Vagina (tissue), 2 donors: ENCODE results near the gene CUBN. TPM values are rescaled to one million over a fixed set of nuclear protein-coding genes. Genes with fewer than 3 reads are reported as not detected.
A peak's percentile ranks its signal among the peaks of the same experiment; 100 is the strongest.

Source experiments
- DNase-seq, 2 donors: peaks; one replicate each; pipeline ENCODE4 v3.0.0-alpha.2; 2017; ENCODE audit errors: extremely low spot score in 2 of 2
- H3K27ac ChIP-seq: fragments of 200-600 bp; sonication (generic); one replicate; pipeline ENCODE4 v1.5.1; 2019
- H3K27me3 ChIP-seq: fragments of 200-600 bp; sonication (generic); one replicate; pipeline ENCODE4 v1.5.1; 2019
- H3K36me3 ChIP-seq, 2 donors: fragments of 200-600 bp; sonication (generic); one replicate each; pipeline ENCODE4 v1.5.1; 2017 to 2019
- H3K4me1 ChIP-seq: fragments of 200-600 bp; sonication (generic); one replicate; pipeline ENCODE4 v1.5.1; 2019
- H3K4me3 ChIP-seq, 2 donors: fragments of 200-600 bp; sonication (generic); 1 replicate in 1 of 2; 2 replicates in 1 of 2; pipeline ENCODE4 v1.5.1; 2016 to 2019
- H3K9me3 ChIP-seq: fragments of 200-600 bp; sonication (generic); one replicate; pipeline ENCODE4 v1.5.1; 2019
- POLR2A ChIP-seq, 2 donors: fragments of 450-650 bp; IDR thresholded peaks; one replicate each; pipeline ENCODE4 v1.6.1; 2017; ENCODE audit warnings: antibody characterized with exemption in 2 of 2, mild to moderate bottlenecking in 2 of 2, moderate library complexity in 2 of 2
- POLR2AphosphoS5 ChIP-seq, 2 donors: sonication (generic); formaldehyde crosslinking; IDR thresholded peaks; one replicate each; pipeline ENCODE4 v1.9.0; 2017; ENCODE audit warnings: antibody characterized with exemption in 2 of 2, mild to moderate bottlenecking in 2 of 2, low read depth in 1 of 2; ENCODE audit not compliant: insufficient read depth in 1 of 2
- intact Hi-C: fragments of 100-400 bp; cut with DNase I; formaldehyde crosslinking; loops from one replicate; pipeline ENCODE4 v1.15.1; 2023
- total RNA-seq: library from RNA; depleted of rRNA; stranded (reverse); fragments of >200 nt; gene quantifications from one replicate; pipeline ENCODE4 v1.2.3, GENCODE V29; 2016
- TF ChIP-seq, protein P1 (sequence below), 3 experiments: fragments of 450-650 bp in 2 of 3; fragments of 200-600 bp in 1 of 3; sonication (generic) in 1 of 3; IDR thresholded peaks; one replicate each; pipeline ENCODE4 v1.5.1; 2017 to 2019; ENCODE audit warnings: antibody characterized with exemption in 3 of 3, mild to moderate bottlenecking in 2 of 3, moderate library complexity in 2 of 3

The CUBN gene
- total RNA-seq, 1 donor from 2014 or later, result 4.4 TPM

DNA sequence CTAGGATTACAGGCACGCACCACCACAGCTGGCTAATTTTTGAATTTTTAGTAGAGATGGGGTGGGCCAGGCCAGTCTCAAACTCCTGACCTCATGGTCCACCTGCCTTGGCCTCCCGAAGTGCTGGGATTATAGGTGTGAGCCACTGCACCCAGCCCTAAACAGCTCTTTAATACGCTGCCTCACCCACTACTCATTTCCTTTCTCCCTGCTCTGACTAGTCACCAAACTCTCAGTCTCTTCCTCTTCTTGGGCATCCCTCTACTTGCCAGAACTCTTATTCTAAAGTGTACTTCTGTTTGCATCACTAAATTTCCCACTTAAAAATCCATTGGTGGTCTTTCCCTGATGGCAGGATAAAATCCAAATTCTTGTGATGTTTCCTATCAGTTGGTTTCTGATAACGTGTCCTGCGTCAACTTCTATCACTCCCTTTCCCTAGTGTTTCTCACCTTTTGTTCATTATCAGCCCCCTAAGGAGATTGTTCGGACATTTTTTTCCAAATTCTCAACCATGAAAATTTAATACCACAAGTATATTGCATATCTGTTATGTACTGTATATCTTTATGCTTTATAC is 124.7 kb downstream of the CUBN start:
- Histone ChIP-seq H3K4me1 (peaks cover 24% of the 10 kb centered on the region), H3K36me3 (no peaks in the 10 kb centered on the region), H3K27ac (no peak overlapping the region), H3K27me3 (no peaks in the 10 kb centered on the region), H3K4me3 (no peak overlapping the region), H3K9me3 (no peaks in the 10 kb centered on the region)
- no peak for DNase-seq
- intact Hi-C loops, result loop anchor here (5.0 kb wide), 1 partner anchor 227 kb away; no protein-coding TSS in a partner anchor
- TF ChIP-seq POLR2AphosphoS5 (IDR thresholded peaks at IDR 0.05; ENCODE audit: insufficient read depth in 1 of 2, low read depth in 1 of 2), result no peak
- TF ChIP-seq POLR2A (IDR thresholded peaks at IDR 0.05), result no peak
- TF ChIP-seq, protein P1, sequence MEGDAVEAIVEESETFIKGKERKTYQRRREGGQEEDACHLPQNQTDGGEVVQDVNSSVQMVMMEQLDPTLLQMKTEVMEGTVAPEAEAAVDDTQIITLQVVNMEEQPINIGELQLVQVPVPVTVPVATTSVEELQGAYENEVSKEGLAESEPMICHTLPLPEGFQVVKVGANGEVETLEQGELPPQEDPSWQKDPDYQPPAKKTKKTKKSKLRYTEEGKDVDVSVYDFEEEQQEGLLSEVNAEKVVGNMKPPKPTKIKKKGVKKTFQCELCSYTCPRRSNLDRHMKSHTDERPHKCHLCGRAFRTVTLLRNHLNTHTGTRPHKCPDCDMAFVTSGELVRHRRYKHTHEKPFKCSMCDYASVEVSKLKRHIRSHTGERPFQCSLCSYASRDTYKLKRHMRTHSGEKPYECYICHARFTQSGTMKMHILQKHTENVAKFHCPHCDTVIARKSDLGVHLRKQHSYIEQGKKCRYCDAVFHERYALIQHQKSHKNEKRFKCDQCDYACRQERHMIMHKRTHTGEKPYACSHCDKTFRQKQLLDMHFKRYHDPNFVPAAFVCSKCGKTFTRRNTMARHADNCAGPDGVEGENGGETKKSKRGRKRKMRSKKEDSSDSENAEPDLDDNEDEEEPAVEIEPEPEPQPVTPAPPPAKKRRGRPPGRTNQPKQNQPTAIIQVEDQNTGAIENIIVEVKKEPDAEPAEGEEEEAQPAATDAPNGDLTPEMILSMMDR (IDR thresholded peaks at IDR 0.05), result no peak

DNA sequence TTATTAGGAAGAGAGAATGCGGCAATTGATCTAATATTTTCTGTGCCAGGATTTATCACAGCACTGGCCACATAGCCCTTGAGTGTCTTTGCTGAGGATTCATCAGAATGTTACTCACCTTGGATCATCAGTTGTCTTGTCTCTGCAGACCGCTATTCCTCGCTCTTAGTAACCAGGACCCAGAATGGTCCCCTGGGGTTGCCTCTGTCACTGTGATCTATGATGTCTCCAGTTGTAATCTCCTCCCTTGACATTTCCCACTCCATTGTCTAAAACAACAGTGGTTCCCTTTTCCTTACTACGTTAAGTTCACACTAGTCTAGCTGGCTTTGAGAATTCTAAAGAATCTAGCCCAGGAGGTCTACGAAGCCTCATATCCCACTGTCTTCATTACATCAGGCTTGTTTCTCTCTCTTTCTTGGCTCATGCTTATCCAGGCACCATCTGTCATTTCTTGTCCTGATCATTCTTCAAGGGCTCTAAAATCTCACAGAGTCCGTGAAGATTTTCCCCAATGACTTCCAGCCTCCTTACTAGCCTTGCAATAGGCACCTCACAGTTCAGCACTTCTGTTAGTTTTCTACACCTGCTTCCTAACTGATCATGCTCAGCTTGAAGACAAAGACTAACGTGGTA is 125.8 kb downstream of the CUBN start:
- Histone ChIP-seq H3K27me3 (no peaks in the 10 kb centered on the region), H3K9me3 (no peaks in the 10 kb centered on the region), H3K27ac (peak overlapping the region; percentile 69), H3K4me1 (peaks cover 17% of the 10 kb centered on the region), H3K4me3 (no peak overlapping the region), H3K36me3 (no peaks in the 10 kb centered on the region)
- no peak for DNase-seq
- intact Hi-C loops, result loop anchor here (5.0 kb wide), 1 partner anchor 229 kb away; no protein-coding TSS in a partner anchor
- TF ChIP-seq, protein P1 (IDR thresholded peaks at IDR 0.05), result no peak
- TF ChIP-seq POLR2A (IDR thresholded peaks at IDR 0.05), result no peak
- no peak for TF ChIP-seq POLR2AphosphoS5 (IDR thresholded peaks at IDR 0.05; ENCODE audit: insufficient read depth in 1 of 2, low read depth in 1 of 2)

DNA sequence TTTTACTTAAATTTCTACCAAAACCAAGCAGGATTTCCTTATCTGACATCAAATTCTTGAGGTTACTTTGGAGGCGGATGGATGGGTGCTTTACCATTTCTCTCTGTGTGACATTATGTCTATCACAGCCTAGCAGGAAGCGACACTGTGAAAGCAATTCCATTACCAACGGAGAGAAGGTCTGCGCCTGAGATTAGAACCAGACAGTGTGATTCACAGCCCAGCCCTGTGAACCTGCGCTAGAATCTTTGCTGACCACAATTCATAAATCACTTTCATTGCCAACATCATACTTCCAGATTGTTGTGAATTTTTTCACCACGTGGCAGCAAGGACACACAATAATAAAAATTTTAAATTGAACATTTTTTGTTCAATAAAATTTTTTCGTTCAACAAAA is 126.5 kb downstream of the CUBN start:
- Histone ChIP-seq H3K27ac (peak overlapping the region; percentile 69), H3K36me3 (no peaks in the 10 kb centered on the region), H3K4me3 (no peak overlapping the region), H3K27me3 (no peaks in the 10 kb centered on the region), H3K9me3 (no peaks in the 10 kb centered on the region), H3K4me1 (peaks cover 17% of the 10 kb centered on the region)
- TF ChIP-seq, protein P1 (IDR thresholded peaks at IDR 0.05), result no peak
- no peak for TF ChIP-seq POLR2A (IDR thresholded peaks at IDR 0.05)
- DNase-seq, result no peak
- intact Hi-C loops, result loop anchor here (5.0 kb wide), 1 partner anchor 229 kb away; no protein-coding TSS in a partner anchor

DNA sequence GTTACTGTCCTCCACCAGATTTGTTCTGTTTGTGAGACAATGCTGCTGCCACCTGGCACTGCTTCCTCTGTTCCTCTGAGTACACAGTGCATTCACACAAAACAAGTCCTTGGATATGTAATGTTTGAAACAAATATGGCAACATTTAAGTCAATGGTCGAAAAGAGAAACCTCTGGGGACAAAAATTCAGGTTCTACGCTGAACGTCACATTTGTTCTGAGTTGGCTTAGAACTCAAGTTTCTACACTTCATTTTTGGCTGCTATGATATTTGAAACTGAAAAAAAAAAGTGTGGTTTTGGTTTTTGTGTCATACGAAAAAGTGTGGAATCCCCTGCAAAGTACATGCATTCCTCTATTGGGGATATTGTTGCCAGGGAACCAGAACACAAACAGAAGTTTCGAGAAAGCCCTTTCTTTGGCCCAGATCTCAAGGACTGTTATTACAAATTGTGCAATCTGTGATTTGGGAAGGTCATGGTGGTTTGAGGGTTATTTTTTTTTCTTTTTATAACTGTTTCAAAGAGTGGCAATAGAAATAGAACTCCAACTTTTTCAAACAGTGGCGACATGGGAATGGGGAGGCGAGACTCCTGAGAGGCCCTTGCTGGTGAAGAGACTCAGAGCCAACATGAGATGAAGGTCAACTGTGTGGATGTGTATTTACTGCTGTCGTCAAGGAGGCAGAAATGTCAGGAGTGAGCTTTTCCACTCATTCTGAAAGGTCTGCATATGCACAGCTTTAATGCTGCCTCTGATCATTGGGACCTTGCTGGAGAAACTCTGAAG is 127.5 kb downstream of the CUBN start:
- H3K4me1 ChIP-seq, result peaks cover 13% of the 10 kb centered on the region
- peak overlapping the region; percentile 69 for H3K27ac ChIP-seq
- intact Hi-C loops, result loop anchor here (5.0 kb wide), 1 partner anchor 230 kb away; no protein-coding TSS in a partner anchor
- H3K36me3 ChIP-seq, result no peaks in the 10 kb centered on the region
- H3K9me3 ChIP-seq, result no peaks in the 10 kb centered on the region
- DNase-seq, result no peak
- TF ChIP-seq, protein P1 (IDR thresholded peaks at IDR 0.05), result no peak
- TF ChIP-seq POLR2A (IDR thresholded peaks at IDR 0.05), result no peak
- TF ChIP-seq POLR2AphosphoS5 (IDR thresholded peaks at IDR 0.05; ENCODE audit: insufficient read depth in 1 of 2, low read depth in 1 of 2), result peak; percentile 32 to 86
- no peak overlapping the region for H3K4me3 ChIP-seq
- H3K27me3 ChIP-seq, result no peaks in the 10 kb centered on the region
